H1 (cell line): ENCODE results near the gene KLF6.

Source experiments
- CEBPB ChIP-seq: IDR thresholded peaks from 2 replicates; pipeline ENCODE4 v1.6.1; 2012; ENCODE audit warnings: low read depth, low read length
- CREB1 ChIP-seq: IDR thresholded peaks from 2 replicates; pipeline ENCODE4 v1.6.1; 2012; ENCODE audit warnings: inconsistent platforms
- EGR1 ChIP-seq: IDR thresholded peaks from 2 replicates; pipeline ENCODE4 v1.6.1; 2011; ENCODE audit warnings: low read depth, low read length, borderline replicate concordance
- EP300 ChIP-seq, 2 experiments: IDR thresholded peaks; 1 replicate in 1 of 2; 2 replicates in 1 of 2; pipeline ENCODE4 v1.6.1; 2011 to 2012; ENCODE audit warnings: low read depth in 2 of 2, low read length in 2 of 2, mild to moderate bottlenecking in 2 of 2, borderline replicate concordance in 1 of 2, inconsistent platforms in 1 of 2, moderate library complexity in 1 of 2
- EZH2 ChIP-seq: fragments of 200-600 bp; sonication (generic); IDR thresholded peaks from 2 replicates; pipeline ENCODE4 v1.7.1; 2012; ENCODE audit warnings: low read depth, mild to moderate bottlenecking, moderate library complexity, low read length, inconsistent platforms; ENCODE audit not compliant: severe bottlenecking
- GABPA ChIP-seq: IDR thresholded peaks from 2 replicates; pipeline ENCODE4 v1.6.1; 2011; ENCODE audit warnings: mild to moderate bottlenecking, low read length, moderate library complexity, borderline replicate concordance; ENCODE audit not compliant: insufficient read depth
- JUND ChIP-seq: IDR thresholded peaks from 2 replicates; pipeline ENCODE4 v1.6.1; 2011; ENCODE audit warnings: mild to moderate bottlenecking, improper control_type of control experiment, low read length
- POLR2A ChIP-seq, 2 experiments: IDR thresholded peaks; 1 replicate in 1 of 2; 2 replicates in 1 of 2; pipeline ENCODE4 v1.6.1; 2011; ENCODE audit warnings: low read depth in 2 of 2, low read length in 2 of 2, mild to moderate bottlenecking in 2 of 2; ENCODE audit errors: control extremely low read depth in 1 of 2
- POLR2AphosphoS5 ChIP-seq: IDR thresholded peaks from 2 replicates; pipeline ENCODE4 v1.6.1; 2011; ENCODE audit warnings: low read depth, low read length
- RAD21 ChIP-seq, 2 experiments: IDR thresholded peaks in 1 of 2; conservative IDR thresholded peaks in 1 of 2; 2 replicates each; pipeline ENCODE4 v1.6.1; 2011; ENCODE audit warnings: low read depth in 2 of 2, low read length in 2 of 2, improper control_type of control experiment in 1 of 2, inconsistent platforms in 1 of 2, mild to moderate bottlenecking in 1 of 2, moderate library complexity in 1 of 2
- SP1 ChIP-seq: IDR thresholded peaks from 2 replicates; pipeline ENCODE4 v1.6.1; 2011; ENCODE audit warnings: low read depth, low read length
- TEAD4 ChIP-seq: IDR thresholded peaks from 2 replicates; pipeline ENCODE4 v1.6.1; 2012; ENCODE audit warnings: low read depth, low read length, inconsistent platforms, mixed read lengths
- TF ChIP-seq, protein P1 (sequence below), 3 experiments: IDR thresholded peaks; 1 replicate in 2 of 3; 2 replicates in 1 of 3; pipeline versions ENCODE4 v1.5.1 to v1.6.1; 2011; ENCODE audit warnings: low read length in 3 of 3, mild to moderate bottlenecking in 3 of 3, inconsistent platforms in 2 of 3, low read depth in 1 of 3, moderate library complexity in 1 of 3; ENCODE audit not compliant: insufficient read depth in 1 of 3; ENCODE audit errors: control extremely low read depth in 1 of 3

DNA sequence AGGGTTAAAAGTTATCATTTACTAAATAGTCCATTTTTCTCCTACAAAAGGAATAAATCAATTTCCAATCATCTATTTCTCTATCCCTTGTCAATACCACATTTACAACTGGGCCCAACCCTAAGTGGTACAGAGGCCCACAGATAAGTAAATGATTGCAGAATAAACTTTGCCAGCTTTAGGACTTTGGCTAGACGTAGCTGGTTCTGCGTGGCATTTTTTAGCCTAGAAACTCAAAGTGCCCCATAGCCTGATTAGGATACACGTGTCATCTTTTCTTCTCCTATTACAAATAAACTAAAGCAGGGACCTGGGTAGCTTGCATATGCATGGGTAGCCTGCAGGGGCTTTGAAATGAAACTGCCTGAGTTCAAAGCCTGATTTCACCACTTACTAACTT, 56.4 kb downstream of the KLF6 start:
- TF ChIP-seq, protein P1, sequence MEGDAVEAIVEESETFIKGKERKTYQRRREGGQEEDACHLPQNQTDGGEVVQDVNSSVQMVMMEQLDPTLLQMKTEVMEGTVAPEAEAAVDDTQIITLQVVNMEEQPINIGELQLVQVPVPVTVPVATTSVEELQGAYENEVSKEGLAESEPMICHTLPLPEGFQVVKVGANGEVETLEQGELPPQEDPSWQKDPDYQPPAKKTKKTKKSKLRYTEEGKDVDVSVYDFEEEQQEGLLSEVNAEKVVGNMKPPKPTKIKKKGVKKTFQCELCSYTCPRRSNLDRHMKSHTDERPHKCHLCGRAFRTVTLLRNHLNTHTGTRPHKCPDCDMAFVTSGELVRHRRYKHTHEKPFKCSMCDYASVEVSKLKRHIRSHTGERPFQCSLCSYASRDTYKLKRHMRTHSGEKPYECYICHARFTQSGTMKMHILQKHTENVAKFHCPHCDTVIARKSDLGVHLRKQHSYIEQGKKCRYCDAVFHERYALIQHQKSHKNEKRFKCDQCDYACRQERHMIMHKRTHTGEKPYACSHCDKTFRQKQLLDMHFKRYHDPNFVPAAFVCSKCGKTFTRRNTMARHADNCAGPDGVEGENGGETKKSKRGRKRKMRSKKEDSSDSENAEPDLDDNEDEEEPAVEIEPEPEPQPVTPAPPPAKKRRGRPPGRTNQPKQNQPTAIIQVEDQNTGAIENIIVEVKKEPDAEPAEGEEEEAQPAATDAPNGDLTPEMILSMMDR (IDR thresholded peaks at IDR 0.05; ENCODE audit: control extremely low read depth in 1 of 3, insufficient read depth in 1 of 3, low read depth in 1 of 3, low read length in 3 of 3) = no peak
- no peak for TF ChIP-seq EGR1
- no peak for TF ChIP-seq JUND
- TF ChIP-seq EZH2 = no peak
- no peak for TF ChIP-seq GABPA
- TF ChIP-seq RAD21 (IDR thresholded peaks at IDR 0.05 in 1 of 2, conservative IDR thresholded peaks at IDR 0.05 in 1 of 2; ENCODE audit: low read depth in 2 of 2, low read length in 2 of 2) = no peak; a peak in 1 of 4 replicates
- no peak for TF ChIP-seq SP1
- no peak for TF ChIP-seq EP300 (IDR thresholded peaks at IDR 0.05; ENCODE audit: borderline replicate concordance in 1 of 2, low read depth in 2 of 2, low read length in 2 of 2)
- TF ChIP-seq CEBPB = no peak
- no peak for TF ChIP-seq POLR2A (IDR thresholded peaks at IDR 0.05; ENCODE audit: control extremely low read depth in 1 of 2, low read depth in 2 of 2, low read length in 2 of 2)
- no peak for TF ChIP-seq TEAD4
- TF ChIP-seq POLR2AphosphoS5 = no peak
- TF ChIP-seq CREB1 = no peak
